ENCODE measurements around the gene RTP5.

Gene RTP5

GRCh38 chr2:241844066-241844728 lies 25.3 kb upstream of the RTP5 start:
- DNase-seq = peak; percentile 47

GRCh38 chr2:241844831-241845578 lies 24.5 kb upstream of the RTP5 start:
- DNase-seq = no peak

- no peak for DNase-seq
Measured at GRCh38 chr2:241846406-241846805, 23.1 kb upstream of the RTP5 start.

- no peak for DNase-seq
Measured at GRCh38 chr2:241848761-241849615, 20.5 kb upstream of the RTP5 start.

- no peak for DNase-seq
Measured at GRCh38 chr2:241849616-241850543, 19.6 kb upstream of the RTP5 start.

GRCh38 chr2:241850544-241851324 lies 18.8 kb upstream of the RTP5 start:
- DNase-seq = no peak

- no peak for DNase-seq
Measured at GRCh38 chr2:241851325-241852115, 18.0 kb upstream of the RTP5 start.

- no peak for DNase-seq
Measured at GRCh38 chr2:241852116-241852980, 17.2 kb upstream of the RTP5 start.

GRCh38 chr2:241852981-241853631 lies 16.4 kb upstream of the RTP5 start:
- DNase-seq = no peak

- no peak for DNase-seq
Measured at GRCh38 chr2:241853651-241854341, 15.7 kb upstream of the RTP5 start.

- DNase-seq = no peak
Measured at GRCh38 chr2:241854342-241855244, 14.9 kb upstream of the RTP5 start.

- DNase-seq = no peak
Measured at GRCh38 chr2:241855245-241855887, 14.2 kb upstream of the RTP5 start.

- DNase-seq = no peak
Measured at GRCh38 chr2:241855888-241856422, 13.6 kb upstream of the RTP5 start.

- no peak for DNase-seq
Measured at GRCh38 chr2:241857041-241857541, 12.4 kb upstream of the RTP5 start.

GRCh38 chr2:241857572-241858121 lies 11.9 kb upstream of the RTP5 start:
- no peak for DNase-seq
